Stimulated activated CD4-positive, alpha-beta T cell treated with anti-CD3 and anti-CD28 coated beads, Interleukin-2, amount 100 ng/mL, for 4 hours (primary cell): ENCODE measurements around the gene GLUL.
"Not testable (repeated sequence)": the region's sequence is repeated elsewhere in the genome, so short reads cannot be mapped to it uniquely, and the experiment has no call there.

Source experiments
- DNase-seq: peaks from one replicate; pipeline ENCODE4 v3.0.0-alpha.2; 2020; ENCODE audit warnings: low read depth

GLUL gene

DNA sequence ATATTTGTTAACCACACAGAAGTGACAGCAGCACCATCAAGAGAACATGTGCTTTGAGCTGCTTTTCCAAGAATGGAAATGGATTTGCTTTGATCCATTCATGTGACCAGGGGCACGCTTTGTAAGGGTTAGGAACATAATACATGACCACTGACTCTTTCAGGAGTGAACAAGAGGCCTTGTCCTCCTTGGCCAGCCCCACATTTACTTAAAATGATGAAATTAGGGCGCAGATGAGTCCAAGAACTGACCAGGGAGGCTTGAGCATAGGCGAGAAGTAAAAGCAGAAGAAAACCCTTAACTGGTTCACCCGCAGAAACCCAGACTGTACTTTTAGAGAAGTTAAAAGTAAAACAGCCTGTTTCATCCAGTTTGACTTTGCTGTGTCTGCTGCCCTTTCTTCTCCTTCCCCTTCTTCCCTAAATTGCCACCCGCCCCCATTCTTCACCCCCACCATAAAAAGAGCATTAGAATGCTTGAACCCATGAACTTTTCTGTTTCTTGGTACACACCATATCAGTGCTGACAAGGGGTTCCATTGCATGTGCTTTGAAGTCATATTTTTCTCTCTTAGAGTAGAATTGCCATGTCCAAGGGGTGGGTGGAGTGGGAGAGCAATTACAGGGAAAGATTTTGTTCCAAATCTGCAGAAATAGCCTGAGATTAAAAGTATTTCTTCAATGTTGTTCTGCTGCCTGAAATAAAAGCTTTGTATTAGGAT lies 2.6 kb upstream of the GLUL start:
- DNase-seq = no peak

- DNase-seq = no peak
These were observed 749 bp upstream of the GLUL start for GRCh38 chr1:182392050-182393028.

GRCh38 chr1:182391028-182391361 lies 595 bp downstream of the GLUL start:
- no peak for DNase-seq

DNA sequence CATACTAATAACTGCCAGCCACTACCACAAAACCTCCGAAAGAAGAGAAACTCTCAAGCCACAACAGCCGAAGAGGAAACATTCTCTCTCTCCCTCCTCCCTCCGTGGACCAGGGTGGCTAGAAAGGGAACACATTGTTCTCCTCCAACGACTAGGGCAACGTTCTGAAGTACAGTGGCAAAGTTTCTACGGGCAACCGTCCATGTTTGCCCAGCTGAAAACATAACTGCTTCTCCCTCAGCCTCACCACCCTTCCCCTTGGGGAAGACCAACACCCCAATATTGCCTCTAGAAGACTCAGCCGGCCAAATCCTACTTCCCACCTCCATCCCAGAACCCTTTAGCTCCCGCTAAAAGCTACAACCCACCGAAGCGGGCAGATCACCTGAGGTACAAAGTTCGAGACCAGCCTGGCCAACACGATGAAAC lies 2.0 kb downstream of the GLUL start:
- no peak for DNase-seq

DNA sequence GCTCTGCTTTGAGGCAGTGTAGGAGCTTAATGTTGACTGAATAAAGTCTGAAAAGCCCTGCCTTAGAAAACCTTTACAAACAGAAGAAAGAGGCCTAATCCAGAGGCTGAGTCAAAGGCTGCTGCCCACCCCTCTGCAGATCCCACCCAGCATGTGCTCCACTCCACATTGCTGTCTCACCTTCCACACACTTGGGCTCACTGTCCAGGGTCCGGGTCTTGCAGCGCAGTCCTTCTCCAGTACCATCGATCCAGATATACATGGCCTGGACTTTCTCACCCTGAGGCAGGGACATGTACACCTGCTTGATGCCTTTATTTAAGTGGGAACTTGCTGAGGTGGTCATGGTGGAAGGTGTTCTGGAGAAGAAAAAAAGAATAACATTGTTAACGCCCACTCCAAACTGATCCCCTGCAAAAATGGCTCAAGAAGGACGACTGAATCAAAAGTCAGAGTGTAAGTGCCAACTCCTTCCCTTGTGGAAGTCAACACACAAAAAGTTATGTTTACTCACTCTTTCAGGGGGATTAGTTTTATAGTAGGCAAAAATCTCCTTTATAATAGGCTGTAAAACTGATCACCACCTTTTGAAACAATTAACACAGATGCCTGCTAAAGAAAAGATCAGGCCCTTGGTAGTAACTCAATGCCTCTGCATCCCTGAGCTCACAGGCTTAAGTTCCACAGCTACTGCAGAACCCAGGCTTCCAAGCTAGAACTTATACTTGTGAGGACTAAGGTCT lies 3.0 kb downstream of the GLUL start:
- DNase-seq = no peak

DNA sequence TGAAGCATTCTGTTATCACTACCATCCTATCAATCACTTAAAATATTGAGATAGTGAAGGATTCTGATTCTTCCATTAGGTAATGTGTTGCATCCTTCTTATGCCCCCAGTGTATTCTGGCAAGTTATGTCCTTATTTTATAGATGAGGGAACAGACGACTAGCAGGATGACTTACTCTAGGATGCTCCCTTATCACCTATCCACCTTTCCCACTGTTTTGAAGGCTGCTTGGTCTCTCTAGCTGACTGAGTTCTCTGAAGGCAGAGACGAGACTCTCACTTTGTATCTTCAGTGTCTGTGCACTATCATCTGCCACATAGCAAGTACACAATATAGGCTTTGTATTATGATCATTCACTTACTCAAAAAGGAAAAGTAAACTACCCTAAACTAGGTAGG lies 4.0 kb downstream of the GLUL start:
- no peak for DNase-seq

- DNase-seq = no peak
These were observed 4.6 kb downstream of the GLUL start for GRCh38 chr1:182386980-182387379.

- no peak for DNase-seq
These were observed 5.4 kb downstream of the GLUL start for GRCh38 chr1:182385885-182386853.

DNA sequence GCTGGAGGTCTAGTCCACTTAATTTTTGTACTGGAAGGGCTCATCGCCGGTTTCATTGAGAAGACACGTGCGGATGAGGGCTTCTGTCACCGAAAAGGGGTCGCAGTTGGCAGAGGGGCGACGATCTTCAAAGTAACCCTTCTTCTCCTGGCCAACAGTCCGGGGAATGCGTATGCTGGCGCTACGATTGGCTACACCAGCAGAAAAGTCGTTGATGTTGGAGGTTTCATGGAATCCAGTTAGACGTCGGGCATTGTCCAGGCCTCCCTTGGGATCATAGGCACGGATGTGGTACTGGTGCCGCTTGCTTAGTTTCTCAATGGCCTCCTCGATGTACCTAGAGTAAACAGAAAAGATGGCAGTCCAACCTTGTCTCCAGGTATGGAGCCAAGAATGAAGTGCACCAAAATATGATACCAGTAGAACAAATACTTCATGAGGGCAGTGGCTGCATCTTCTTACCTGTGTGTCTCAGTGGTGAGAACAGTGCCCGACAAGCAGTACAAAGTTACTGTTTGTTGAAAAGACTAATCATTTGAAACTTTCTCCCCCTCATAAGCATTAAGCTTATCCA lies 7.1 kb downstream of the GLUL start:
- no peak for DNase-seq

GRCh38 chr1:182383934-182384333 lies 7.7 kb downstream of the GLUL start:
- DNase-seq = no peak

- DNase-seq = no peak
These were observed 8.4 kb downstream of the GLUL start for GRCh38 chr1:182383037-182383661.

DNA sequence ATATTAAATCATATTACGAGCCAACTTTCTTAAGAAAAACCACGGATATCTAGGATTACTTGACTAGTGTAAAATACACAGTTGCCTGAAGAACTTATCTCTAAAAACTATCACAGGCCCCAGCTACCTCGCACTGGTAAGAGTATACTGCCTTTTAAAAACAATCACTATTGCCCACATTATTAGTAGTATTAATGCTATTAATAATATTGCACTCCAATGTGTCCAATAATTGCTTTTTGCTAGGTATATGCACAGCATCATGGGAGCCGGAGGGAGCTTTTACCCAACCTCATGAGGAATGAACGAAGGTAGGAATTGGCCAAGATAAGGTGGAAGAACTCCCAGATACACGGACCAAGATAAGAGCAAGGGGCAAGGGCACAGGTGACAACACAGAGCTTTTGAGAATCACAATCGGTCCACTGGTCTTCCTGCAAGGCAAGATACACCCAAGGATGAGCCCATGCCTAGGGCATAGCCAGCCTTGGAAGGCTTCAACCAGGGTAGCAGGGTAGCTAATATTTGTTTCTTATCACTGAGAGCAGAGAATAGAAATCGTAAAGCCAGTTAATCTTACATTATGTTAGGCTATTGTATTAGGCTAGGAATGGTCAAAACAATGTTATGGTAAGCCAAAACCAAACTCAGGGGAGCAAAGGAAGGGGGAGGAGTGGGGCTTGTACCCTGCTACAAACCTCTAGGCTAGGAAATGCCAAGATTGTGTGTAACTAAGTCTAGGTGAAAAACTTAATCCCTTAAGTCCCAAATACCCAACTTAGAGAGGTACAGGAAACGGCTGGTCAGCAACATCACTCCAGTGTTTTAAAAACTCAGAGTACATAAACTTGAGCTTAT lies 9.4 kb downstream of the GLUL start:
- no peak for DNase-seq

DNA sequence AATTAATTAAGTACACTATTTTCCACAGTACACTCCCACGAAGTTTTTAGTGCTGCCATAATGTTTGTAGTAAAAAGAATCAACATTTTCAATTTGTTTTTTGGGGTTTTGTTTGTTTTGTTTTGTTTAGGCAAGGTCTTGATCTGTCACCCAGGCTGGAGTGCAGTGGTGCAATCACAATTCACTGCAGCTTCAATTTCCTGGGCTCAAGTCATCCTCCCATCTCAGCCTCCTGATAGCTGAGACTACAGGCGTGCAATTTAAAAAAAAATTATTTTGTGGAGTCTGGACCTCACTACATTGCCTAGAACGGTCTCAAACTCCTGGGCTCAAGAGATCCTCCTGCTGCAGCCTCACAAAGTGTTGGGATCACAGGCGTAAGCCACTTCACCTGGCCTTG lies 11.4 kb downstream of the GLUL start:
- no peak for DNase-seq

GRCh38 chr1:182379781-182380180 lies 11.8 kb downstream of the GLUL start:
- not testable (repeated sequence) for DNase-seq

- DNase-seq = no peak
These were observed 14.5 kb downstream of the GLUL start for GRCh38 chr1:182376936-182377574.

DNA sequence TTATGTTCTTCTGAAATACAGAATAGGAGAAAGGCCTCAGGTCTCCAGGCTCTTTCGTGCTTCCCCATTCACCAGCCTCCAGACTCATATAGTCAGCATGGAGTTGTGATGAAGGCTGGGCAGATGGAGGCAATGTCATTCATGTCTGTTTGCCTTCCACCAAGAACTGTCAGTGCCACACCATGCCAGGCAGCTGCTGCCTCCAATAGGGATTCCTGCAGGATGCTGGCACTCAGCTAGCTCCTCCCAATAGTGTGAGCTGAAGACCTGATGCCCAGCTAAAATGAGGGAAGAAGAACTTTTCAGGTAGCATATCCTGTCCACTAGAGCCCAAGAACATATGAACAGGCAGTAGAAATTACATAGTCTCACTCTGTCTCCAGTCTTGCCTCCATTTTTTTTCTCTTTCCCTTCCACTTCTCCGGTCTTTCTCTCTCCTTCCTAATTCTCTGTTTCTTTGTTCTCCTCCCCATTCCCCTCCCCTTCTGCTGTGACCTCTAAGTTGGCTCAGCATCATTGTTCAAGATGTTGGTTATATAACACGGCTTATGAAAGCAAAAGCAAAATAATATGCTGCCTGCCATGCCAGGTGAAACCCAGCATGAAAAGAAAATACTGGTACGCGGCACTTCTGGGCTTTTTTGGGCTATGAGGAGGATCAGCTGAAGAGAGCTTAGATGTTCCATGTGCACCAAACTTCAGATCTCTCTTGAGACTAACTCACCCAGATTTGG lies 17.3 kb downstream of the GLUL start:
- DNase-seq = no peak

GRCh38 chr1:182370532-182370931 lies 21.1 kb downstream of the GLUL start:
- DNase-seq = no peak

GRCh38 chr1:182368903-182369302 lies 22.7 kb downstream of the GLUL start:
- DNase-seq = no peak
